Suppressor macrophage treated with lipopolysaccharide for 1 hour (primary cell): ENCODE results near the gene HK1.
A peak's percentile ranks its signal among the peaks of the same experiment; 100 is the strongest.
"Not testable (repeated sequence)": the region's sequence is repeated elsewhere in the genome, so short reads cannot be mapped to it uniquely, and the experiment has no call there.

Experiments
- DNase-seq, 3 donors: peaks; one replicate each; pipeline ENCODE4 v3.0.0-alpha.2; 2020 to 2022

The HK1 gene

DNA sequence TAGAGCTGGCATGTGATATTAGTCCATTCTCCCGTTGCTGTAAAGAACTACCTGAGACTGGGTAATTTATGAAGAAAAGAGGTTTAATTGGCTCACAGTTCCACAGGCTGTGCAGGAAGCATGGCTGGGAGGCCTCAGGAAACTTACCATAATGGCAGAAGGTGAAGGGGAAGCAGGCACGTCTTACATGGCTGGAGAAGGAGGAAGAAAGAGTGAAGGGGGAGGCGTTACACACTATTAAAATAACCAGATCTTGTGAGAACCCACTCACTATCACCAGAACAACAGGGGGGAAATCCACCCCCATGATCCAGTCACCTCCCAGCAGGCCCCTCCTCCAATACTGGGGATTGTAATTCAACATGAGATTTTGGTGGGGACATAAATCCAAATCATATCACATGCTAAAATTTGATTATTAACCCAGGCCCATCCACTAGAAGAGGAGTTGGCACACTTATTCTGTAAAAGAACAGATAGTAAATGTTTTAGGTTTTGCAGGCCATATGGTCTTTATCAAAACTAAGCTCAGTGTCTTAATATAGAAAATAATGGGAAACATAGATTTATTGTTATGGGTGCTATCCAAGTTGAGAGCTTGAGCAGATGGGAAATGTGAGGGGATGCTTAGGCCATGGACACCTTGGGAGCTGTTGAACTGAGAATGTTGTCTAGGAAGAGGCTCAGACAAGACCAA, 18.6 kb upstream of the HK1 start:
- DNase-seq = no peak

DNA sequence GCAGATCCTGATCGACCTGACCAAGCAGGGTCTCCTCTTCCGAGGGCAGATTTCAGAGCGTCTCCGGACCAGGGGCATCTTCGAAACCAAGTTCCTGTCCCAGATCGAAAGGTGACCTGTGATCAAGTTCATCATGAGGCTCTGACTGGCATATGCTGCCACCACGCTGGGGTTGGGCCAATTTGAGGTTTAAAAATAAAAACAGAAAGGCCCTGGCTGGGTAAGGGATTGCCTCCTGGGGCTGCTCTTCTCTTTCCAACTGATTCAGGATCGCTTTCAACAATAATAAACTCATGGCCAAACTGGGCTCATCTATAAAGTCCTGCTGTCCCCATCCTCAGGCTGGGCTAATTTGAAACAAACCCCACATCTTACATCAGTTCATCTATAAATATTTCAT, 17.1 kb upstream of the HK1 start:
- DNase-seq = no peak

DNA sequence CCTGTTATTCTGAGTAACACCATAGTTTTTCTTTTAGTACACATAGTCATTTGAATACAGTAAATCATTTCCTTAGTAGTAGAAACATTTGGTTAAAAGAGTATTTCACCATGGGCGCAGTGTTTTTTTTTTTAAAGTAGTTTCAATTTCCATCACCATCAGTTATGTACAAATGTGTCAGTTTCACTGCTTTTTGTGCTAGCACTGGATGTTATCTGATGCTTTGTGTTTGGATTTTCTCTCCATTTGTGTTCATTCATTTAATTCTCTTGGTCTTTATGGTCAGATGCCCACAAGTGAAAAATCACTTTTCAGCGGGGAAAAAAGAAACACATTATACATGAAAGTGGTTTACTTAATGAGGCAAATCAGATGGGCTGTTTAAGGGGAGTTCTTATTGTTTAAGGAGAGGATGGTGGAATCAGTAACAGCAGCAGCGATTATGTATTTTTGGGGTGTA, 16.0 kb upstream of the HK1 start:
- no peak for DNase-seq

DNA sequence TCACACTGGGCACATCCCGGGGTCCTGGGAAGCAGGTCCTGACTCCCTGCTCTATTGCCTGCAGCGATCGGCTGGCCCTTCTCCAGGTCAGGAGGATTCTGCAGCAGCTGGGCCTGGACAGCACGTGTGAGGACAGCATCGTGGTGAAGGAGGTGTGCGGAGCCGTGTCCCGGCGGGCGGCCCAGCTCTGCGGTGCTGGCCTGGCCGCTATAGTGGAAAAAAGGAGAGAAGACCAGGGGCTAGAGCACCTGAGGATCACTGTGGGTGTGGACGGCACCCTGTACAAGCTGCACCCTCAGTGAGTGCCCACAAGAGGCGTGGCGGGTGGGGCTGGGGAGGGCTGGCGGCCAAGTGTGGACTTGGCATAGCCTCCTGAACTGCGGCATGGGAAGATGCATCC, 12.8 kb upstream of the HK1 start:
- DNase-seq = no peak

DNA sequence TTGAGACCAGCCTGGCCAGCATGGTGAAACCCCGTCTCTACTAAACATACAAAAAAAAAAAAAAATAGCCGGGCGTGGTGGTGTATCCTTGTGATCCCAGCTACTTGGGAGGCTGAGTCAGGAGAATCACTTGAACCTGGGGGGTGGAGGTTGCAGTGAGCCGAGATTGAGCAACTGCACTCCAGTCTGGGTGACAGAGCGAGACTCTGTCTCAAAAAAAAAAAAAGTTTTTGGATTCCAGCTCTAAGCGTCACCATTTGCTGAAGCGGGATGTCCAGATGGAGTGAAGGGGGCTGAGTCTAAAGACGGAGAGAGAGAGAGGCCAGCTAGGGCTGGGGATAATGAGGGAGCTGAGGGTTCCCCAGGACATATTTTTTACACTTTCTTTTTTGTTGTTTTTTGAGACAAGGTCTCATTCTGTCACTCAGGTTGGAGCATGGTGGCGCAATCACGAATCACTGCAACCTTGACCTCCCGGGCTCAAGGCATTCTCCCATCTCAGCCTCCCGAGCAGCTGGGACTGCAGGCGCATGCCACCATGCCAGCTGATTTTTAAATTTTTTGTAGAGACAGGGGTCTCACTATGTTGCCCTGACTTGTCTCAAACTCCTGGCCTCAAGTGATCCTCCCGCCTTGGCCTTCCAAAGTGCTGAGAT, 9.4 kb upstream of the HK1 start:
- no peak for DNase-seq

DNA sequence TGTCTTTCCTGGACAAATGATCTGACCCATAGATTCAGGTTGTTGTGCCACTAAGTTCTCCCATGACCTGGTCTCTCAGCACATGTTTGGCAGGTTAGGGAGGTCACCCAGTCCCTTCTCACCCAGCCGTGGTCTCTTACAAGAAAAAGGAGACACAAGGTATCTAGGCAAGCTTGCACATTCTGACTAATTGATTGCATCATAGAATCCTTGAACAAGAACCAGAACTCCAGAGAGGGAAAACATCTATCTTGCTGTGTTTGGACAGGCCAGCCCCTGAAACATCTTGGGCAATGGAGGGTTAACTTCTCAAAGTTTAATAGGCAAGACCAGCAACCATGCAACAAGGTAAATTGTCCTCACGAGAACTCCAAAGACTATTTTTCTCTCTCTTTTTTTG, 8.5 kb upstream of the HK1 start:
- no peak for DNase-seq

DNA sequence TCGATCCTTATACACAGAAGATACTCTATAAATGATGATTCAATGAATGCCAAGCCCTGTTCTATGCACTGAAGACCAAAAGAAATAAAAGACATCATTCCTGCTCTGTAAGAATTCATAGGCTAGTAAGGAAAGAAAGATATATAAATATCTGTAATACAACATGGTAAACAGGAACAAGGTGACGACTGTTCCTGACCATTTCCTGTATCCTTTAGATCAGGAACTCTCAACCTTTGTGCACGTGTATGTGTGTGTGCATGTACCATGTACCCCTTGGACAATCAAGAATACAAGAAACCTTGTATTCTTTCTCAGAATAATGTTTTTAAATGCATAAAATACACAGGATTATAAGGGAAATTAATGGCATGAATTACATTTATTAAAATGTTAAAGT, 7.3 kb upstream of the HK1 start:
- DNase-seq = no peak

DNA sequence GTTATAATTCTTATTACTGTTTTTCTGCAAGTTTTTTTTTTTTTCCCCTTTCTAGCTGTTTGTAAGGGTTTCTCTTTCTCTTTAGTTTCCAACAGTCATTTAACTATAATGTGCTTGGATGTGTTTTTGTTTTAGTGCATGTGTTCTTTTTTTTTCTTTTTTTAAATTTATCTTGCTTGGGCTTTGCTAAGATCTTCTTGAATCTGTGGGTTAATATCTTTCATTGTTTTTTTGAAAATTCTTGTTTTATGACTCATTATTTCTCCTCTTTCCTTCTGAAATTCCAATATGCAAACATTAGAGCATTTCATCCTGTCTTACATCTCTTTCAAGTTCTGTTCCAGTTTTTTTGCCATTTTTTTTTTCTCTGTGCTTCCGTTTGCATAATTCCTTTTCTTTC, 5.7 kb upstream of the HK1 start:
- no peak for DNase-seq

DNA sequence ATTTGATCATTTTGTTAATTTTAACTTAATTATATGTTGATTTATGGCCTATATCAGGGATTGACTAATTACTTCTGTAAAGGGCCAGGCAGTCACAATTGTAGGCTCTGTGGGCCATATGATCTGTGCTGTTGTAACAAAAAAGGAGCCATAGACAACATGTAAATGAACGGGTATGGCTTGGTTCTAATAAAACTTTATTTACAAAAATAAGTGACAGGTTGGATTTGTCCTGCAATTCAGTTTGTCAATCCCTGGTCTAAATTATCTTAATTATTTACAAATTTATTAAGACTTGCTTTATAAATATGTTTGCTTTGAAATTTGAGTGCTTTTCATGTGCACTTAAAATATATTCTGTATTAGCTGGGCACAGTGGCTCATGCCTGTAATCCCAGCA, 2.9 kb upstream of the HK1 start:
- DNase-seq = no peak

DNA sequence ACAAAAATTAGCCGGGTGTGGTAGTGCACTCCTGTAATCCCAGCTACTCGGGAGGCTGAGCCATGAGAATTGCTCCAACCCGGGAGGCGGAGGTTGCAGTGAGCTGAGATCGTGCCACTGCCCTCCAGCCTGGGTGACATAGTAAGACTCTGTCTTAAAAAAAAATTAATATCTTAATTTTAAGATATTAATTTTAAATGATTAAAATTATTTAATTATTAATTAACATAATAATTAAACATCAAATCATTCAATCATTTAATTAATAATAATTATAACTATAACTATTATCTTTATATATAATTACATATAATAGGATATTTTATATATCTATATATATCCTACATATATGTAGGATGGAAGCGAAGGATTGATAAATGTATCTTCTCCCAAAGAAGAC, 1.8 kb upstream of the HK1 start:
- DNase-seq = no peak

DNA sequence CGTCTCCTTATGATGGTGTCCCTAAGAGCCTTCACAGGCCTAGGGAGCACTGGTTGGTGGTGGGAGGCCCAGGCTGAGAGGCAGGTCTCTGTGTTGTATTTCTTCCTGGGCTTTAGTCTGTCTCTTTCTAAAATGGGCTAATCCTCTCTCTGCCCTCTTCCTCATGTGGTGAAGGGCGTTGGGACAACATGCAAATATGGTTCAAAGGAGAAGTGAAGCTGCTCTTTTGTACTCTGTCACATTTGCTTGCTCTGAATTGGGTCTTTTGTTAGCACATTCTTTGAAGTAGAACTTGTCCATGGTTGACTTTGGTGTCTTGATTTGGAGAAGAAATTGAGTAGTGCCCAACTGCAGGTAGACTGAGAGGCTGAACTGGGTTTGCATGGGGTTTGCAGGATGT, 814 bp downstream of the HK1 start:
- DNase-seq = peak; percentile 46 to 66 (median 51)

DNA sequence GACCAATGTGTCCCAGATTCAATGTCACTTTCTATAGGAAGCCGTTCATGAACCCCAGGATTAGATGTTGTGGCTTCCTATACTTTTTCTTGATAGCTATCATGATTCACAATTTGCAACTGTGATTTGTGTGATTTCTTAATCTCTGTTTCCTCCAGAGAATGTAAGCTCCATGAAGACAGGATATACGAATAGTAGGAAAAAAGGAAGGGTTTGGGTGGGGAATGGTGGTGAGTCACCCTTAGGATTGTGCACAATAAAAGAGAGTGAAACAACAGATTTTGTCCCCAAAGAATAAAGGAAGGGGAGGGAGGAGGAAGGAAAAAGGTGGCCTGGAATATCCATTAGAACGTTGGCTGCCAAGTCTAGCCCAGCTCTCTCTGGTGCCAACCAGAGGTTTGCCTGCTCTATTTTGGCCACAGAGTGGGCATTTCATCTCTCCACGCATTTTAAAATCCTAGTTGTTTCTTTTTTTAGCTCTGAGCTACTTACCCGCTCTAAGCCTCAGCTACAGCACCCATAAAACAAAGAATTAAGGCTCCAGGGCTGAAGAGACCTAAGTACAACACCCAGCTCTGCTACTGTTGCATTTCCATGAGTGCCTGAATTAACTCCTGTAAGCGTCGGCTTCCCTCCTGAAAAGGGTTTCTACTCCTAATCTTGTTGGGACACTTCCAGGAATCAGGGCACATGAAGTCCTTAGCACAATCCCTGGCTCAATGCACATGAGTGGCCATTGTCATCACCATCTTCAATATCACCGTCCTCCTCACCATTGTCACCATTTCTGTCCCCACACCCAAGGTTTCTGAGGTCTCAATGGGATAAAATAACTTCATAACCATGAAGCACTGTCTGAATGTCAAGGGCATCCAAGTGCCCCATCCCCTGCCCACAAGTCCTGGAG, 3.5 kb downstream of the HK1 start:
- no peak for DNase-seq

DNA sequence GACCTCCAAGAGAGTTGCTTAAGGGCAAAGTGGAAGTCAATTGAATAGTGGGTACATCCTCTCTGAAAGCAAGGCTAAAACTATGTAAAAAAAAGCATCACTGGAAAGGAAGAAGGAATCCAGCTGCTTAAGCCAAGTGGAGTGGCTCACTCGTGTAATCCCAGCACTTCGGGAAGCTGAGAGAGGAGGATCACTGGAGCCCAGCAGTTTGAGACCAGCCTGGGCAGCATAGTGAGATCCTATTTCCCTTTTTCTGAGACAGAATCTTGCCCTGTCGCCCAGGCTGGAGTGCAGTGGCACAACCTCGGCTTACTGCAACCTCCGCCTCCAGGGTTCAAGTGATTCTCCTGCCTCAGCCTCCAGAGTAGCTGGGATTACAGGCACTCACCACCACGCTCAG, 6.1 kb downstream of the HK1 start:
- DNase-seq = not testable (repeated sequence)

DNA sequence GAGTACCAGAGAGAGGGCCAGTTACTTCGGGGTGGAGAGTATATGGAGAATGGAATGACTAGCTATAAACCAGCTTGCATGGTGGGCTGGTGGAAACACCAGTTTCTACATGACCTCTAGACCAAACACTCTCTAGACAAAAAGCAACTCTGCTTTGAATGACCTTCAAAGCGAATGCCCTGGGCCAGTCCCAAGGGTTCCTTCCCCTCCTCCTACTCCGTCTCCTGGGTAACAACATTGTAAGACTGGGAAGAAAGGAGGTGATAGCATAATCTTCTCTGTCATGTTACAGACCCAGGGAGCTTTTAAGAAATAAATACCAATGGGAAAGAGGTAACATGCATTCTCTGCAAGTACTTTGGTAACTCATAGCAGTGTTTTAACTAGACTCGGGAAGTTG, 7.4 kb downstream of the HK1 start:
- no peak for DNase-seq

DNA sequence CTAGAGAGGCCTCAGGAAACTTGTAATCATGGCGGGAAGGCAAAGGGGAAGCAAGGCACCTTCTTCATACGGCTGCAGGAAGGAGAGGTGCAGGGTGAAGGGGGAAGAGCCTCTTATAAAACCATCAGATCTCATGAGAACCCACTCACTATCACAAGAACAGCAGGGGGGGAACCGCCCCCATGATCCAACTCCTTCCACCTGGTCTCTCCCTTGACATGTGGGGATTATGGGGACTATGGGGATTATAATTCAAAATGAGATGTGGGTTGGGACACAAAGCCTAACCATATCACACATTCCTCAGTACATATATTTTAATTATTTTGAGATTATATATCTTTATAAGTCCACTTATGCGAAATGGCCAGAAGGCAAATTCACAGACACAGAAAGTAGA, 8.9 kb downstream of the HK1 start:
- no peak for DNase-seq

DNA sequence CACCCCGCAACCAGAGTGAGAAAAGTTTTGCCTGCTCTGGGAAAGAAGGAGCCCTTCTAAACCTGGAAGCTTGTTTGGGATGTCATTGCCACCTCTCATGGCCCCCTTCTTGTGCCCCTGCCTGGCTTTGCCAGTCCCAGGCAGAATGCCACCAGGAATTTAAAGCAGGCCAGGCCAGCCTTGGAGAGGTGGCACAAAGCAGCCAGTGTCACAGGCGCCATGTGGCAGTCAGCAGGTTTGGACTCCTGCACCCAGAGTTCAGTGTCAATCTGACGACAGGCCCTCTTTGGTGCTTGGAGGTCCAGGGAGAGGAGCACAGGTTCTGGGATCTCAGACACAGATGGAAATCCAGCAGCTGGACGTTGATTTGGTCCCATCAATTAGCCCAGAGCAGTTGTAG, 12.7 kb downstream of the HK1 start:
- no peak for DNase-seq

DNA sequence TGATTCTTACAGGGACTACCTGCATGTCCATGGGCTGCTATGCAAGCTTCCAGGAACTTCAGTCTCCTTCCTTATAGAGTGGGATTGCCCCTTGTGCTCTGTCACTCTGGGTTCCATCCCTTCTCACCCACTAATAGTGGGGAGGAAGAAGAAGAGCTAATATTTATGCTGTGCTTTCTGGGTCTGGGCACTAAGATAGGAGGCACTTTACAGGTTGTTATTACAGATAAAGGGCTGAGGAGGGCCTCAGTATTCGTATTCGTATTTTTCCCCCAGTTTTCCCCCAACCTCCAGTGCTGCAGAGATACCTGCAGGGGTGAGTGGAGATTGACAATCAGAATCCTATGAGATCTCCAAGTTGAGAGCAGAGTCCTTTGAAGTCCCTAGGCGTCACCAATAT, 14.2 kb downstream of the HK1 start:
- no peak for DNase-seq

DNA sequence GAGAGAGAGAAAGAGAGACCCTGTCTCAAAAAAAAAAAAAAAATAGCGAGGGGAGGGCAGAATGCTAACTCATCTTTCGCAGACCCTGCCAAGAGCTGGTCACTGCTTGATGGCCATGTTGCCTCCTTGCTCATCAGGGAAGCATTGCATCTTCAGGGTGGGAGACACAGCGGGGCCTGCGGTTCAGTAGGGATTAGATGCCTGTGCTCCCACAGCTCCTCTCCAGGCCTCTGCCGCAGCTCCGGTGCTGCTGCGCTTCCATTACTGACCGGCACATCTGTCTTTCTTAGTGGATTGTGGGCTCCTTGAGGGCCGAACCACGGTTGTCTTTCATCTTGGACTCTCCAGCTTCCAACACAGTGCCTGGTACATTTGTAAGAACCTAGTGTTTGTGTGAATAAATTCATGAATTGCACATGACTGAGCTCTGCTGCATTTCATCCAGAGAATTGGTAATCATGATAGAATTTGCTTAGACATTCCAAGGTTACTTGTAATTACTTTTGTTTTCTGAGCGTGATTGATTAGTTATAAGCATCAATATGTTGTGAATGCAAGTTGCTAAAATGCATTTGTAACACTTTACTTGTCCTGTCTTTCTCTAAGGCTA, 16.8 kb downstream of the HK1 start:
- DNase-seq = no peak

DNA sequence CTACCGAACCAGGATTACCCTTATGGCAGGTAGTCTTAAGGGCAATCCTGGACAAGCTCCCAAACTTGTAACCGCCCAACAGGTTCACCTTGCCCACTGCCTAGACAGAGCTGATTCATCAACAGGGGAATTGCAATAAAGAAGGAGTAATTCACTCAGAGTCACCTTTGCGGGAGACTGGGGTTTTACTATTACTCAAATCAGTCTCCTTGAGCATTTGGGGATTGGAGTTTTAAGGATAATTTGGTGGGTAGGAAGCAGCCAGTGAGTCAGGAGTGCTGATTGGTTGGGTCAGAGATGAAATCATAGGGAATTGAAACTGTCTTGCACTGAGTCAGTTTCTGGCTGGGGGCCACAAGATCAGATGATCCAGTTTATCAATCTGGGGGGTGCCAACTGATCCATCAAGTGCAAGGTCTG, 25.3 kb downstream of the HK1 start:
- peak; percentile 71 to 75 (median 74) for DNase-seq

DNA sequence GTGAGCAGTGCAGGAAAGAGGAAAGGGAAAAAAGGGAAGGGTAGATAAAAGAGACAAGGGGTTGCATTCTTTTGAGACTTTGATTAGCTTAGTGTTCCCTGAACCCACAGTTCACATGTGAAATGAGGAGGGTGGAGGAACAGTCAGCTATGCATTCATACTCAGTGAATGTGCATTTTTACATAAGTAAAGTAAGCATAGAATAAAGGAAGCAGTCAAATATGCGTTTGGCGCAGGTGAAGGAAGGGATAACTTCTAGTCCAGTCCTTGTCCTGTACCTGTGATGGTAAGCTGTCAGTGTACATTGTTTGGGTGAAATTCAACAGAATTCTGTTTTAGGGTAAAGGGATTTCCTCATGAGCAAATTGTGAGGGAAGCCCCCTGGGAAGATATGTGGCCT, 28.1 kb downstream of the HK1 start:
- DNase-seq = no peak

DNA sequence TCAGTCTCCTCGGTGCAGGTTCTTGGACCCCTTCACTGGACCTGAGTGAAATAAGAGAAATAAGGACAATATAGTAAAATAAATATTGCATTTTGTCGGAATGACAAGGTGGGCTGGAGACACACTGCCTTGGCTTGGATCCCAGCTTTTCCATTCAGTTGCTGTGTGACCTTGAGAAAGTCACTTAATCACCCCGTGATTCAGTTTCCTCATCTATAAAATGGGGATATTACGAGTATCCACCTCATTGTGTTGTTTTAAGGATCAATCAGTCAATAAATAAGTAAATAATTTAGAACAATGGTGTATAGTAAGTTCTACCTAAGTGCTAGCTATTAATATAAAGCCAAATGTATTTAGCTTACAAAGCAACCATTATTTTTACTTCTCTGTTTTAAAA, 29.1 kb downstream of the HK1 start:
- no peak for DNase-seq

DNA sequence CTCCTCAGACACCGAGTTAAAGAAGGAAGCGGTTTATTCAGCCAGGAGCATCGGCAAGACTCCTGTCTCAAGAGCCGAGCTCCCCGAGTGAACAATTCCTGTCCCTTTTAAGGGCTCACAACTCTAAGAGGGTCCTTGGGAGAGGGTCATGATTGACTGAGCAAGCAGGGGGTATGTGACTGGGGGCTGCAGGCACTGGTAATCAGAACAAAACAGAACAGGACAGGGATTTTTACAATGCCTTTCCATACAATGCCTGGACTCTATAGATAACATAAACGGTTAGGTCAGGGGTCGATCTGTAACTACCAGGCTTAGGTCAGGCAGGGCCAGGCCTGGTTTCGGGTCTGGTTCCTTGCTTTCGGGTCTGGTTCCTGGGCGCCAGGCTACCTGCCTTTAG, 30.0 kb downstream of the HK1 start:
- not testable (repeated sequence) for DNase-seq

DNA sequence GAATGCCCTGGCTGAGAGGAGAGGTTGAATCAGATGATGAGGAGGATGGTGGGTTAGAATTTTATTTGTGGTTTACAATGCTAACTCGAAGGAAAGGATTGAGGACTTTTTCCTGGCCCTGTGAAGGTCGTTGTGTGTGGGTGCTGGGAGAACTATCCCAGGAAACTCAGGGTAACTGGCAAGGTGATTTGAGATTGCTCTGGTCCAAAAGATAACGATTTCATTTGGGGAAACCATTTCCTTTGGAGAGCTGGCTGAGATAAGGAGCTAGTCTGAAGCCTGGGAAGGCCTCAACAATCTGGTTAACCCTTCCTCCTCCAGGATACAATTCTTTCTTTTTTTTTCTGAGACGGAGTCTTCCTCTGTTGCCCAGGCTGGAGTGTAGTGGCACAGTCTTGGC, 33.0 kb downstream of the HK1 start:
- no peak for DNase-seq
